ENCODE measurements around the gene KCNQ1.
A peak's percentile ranks its signal among the peaks of the same experiment; 100 is the strongest.

KCNQ1 gene

DNA sequence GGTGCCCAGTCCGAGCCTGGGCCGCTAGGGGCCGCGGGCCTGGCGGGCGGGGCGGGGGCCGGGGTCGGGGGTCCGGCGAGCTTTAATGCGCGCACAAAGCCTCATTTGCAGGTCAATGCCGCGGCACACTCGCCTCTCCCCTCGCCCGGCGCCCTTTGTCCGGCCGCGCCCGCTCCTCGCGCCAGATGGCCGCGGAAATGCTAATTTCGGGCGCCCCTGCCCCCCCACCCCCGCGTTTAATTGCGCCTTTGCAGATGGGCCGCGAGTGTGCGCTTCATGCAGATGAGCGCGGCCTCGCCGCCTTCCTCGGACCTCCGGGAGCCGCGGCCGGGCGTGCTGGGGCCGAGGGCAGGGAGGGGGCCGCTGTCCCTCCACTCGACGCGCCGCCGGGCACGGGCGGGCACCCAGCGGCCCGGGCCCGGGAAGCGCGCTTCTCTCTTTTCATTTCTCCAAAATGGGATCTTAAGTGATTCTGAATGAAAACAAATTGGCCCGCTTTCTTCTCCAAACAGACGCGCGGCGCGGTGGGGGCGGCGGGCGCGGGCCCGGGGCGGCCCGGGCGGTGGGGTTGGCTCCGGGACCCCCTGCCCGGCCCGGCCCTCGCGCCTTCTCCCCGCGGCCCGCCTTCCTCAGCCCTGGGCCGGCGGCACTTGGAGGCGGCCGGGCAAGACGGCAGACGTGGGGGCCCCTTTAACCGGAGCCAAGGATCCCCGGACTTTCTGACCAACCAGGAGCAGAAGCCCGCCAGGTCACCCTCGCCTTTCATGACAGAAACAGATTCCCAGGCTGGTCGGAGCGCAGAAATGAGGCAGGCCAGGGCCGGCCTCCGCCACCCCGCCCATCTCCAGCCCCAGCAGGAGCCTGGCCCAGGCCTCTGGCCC is 417.8 kb downstream of the KCNQ1 start:
- FAIRE-seq: no peak
- DNase-seq (ENCODE audit: insufficient read length, low spot score): no peak

DNA sequence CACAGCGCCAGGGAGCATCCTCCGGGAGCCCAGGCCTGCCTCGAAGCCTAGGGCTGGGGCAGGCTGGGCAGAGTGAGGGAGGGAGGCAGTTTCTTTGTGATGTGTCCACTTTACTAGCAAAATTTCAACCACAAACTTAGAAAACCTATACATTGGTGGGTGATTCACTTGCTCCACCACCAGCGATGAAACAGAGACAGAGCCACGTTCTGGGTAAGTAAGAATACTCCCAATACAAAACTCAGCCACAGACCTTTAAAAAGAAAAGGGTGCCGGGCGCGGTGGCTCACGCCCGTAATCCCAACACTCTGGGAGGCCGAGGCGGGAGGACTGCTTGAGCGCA is 418.4 kb downstream of the KCNQ1 start:
- DNase-seq (ENCODE audit: insufficient read length, low spot score) (no peak), FAIRE-seq (no peak)

DNA sequence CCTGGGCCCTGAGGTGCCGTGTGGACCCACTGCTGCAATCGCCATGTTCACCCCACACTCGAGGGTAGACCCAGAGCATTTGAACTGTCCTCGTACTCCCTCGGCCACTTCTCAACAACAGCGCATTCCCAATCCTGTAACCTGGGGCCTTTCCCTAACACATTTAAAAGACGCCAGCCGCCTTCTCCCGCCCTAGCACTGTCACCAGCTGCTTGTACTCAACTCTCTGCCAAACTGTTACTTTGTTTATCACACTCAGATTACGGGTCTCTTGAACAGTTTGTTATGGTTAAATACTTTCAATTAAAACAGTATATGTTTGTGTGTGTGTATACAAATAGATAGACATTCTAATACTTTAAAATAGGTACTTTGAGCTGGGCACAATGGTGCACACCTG is 420.1 kb downstream of the KCNQ1 start:
- DNase-seq (ENCODE audit: insufficient read length, low spot score): no peak
- FAIRE-seq: no peak

DNA sequence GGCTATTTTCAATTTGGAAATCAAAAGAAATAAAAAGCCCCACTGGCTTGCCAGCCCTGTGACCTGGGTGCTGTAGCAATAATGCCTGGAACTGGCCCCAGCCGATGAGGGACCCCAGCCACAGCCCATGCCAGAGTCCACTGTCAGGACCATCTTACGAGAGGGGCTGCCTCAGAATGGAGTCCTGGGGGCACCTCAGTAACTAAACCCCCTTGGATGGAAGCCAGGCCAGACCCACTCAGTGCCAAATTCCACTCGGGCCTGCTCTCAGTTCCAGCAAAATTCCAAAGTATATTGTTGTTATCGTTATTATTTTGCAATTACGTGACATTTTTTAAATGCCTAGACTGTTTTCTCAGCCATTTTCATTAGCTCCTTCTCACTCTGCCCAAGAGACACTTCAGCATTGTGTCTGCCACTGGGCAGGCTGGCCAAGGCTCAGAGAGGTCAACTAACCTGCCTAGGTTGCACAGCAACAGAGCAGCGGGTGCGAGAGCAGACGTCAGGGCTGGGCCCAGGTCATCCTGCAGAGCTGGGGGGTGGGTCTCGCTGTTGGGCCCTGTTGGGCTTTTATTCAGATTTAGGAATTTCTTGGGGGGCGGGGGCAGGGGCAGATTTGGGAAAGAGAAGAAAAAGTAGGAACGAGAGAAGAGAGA is 421.2 kb downstream of the KCNQ1 start:
- DNase-seq (ENCODE audit: insufficient read length, low spot score) (no peak), FAIRE-seq (no peak)

DNA sequence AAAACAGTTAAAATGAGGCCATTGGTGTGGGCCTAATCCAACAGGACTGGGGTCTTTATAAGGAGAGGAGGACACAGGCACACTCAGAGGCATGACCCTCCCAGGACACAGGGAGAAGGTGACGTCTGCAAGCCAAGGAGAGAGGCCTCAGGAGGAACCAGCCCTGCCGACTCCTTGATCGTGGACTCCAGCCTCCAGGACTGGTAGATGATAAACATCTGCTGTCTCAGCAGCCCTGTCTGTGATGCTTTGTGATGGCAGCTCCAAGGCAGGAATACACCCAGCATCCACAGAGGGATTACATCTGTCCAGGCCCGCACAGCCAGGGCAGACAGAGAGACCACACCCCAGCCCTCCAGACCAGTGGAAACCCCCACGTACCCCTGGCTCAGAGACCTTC is 422.3 kb downstream of the KCNQ1 start:
- DNase-seq (ENCODE audit: insufficient read length, low spot score): no peak
- no peak for FAIRE-seq

DNA sequence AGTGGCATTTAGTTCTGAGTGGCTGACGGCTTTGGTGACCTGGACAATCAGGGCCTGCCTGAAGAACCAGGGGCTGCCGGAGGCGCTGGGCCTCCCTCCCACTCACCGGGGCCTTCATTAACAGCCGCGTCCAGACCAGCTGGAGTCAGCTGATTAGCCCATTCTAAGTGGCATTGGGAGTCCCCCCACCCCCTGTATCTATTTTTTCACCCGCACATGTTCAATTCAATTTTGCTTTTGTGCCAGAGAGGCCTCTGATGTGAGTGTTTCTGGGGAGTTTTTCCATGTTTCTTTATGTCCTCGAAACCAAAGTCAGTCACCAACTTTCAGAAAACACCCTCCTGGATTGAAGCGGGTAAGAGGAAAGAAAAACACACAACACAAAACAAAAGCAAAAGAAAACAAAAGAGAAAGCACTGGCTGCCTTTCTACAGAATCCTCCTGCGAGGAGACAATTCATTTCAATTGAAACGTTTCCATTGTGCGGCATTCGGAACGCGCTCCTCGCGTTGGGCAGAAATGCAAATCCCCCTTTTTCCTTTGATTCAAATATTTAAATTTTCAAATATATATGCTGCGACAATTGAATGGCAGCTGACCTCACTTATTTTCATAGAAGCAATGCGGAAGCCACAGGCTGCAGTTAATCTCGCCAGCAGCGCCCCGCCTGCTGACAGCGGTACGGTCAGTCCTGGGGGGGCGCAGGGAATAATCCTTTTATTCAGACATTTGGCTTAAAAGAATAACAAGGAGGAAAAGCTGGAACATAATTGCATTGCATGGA is 423.1 kb downstream of the KCNQ1 start:
- no peak for FAIRE-seq

DNA sequence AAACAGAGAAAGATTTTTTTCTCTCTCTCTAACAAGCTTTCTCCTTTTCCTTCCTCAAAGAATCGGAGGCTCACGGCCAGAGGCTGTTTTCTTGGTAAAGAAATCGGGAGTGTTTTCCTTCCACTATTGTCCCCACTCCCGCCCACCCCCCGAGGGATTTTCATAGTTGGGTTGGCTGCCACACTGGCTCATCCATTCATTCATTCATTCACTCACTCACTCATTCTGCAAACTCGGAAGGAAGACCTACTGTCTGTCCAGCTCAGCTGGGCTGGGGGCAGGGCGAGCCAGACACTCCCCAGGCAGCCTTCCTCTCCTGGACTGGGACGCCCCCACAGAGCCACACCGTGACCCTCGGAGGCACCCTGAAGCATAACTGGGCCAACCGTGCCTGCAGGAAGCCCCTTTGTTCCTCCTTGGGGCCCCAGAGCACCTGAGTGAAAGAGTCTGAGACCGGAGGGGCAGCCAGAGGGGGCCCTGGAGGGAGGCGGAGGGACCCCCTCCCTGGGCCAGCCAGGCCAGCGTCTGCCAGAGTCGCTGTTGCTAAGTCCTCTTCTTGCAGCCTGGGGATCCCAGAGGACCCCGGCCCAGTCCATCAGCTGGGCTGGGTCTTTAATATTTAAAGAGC is 423.8 kb downstream of the KCNQ1 start:
- DNase-seq (ENCODE audit: insufficient read length, low spot score) (no peak), FAIRE-seq (no peak)

More for the DNA sequence above, 423.1 kb downstream of the KCNQ1 start:
- no peak for DNase-seq (ENCODE audit: insufficient read length, low spot score)

DNA sequence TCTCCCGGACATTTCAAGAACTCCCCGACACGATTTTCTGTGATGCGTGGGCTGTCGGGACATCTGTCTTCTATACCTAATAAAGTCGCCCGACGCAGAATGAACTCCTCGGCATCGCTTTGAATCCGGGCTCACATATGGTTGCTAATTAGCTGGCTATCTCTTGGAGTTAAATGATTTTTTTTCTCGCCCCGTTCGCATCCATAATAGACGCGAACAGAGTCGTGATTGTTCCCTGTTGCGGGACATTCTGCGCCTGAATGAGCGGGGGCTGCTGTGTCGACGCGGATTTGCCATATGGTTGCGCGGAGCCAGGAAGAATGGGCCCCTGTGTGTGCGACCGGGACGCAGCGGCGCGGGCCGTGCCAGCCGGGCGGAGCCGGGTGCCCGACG is 424.3 kb downstream of the KCNQ1 start:
- FAIRE-seq (no peak), DNase-seq (ENCODE audit: insufficient read length, low spot score) (no peak)

DNA sequence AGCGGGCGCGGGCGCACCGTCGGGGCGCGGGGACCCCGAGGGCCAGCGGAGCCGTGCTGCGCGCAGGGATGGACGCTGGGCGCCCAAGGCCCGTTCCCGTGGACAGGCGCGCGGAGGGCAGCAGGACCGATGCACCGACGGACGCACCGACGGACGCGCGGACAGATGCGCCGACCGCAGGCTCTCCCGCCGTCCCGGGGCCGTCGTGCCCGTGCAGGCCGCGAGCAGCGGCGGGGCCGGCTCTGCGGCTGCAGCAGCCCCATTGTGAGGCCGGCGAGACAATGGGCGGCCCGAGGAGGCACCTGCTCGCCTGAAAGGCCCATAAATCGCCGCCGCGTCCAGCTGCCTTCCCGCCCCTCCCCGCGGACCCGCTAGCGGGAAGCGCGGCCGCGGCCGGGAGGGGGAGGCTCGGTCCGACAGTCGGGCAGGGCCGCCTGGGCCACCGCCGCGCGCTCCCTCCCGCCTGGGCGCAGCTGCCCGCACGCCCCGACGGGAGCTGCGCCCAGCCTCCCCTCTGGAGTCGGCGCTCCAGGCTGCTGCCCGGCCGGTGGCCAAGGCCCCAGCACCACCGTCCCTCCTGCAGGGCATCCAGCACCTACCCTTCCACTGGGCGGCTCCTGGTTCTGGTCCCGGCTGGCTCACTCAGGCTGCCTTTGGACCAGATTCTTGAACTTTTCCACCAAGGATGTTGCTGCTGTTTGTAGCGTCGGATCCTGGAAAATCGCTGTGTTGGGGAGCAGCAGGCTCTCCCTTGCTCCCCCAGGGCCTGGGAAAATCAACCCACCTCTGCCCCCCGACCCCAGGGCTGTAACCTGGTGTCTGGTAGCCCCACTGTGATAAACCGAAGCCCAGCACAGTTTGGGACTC is 425.0 kb downstream of the KCNQ1 start:
- FAIRE-seq: no peak
- DNase-seq (ENCODE audit: insufficient read length, low spot score): no peak

DNA sequence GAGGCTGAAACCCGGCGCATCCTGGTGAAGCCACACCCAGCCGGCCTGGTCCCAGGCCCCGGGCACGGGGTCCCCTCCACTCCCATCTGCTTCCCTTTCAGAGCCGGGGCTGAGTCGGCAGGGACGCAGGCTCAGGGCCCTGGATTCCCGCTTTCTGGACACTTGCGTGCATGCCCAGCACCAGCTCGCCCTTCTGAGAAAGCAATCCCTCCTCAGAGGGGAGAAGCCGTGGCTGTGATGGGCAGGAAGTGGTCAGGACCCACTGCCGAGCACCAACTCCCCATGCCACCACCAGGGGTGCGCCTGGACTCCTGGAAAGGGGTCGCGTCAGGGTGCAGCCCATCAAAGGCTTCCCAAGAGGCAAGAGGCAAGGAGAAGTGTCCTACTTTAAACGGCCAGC is 425.7 kb downstream of the KCNQ1 start:
- DNase-seq (ENCODE audit: insufficient read length, low spot score): no peak
- no peak for FAIRE-seq

DNA sequence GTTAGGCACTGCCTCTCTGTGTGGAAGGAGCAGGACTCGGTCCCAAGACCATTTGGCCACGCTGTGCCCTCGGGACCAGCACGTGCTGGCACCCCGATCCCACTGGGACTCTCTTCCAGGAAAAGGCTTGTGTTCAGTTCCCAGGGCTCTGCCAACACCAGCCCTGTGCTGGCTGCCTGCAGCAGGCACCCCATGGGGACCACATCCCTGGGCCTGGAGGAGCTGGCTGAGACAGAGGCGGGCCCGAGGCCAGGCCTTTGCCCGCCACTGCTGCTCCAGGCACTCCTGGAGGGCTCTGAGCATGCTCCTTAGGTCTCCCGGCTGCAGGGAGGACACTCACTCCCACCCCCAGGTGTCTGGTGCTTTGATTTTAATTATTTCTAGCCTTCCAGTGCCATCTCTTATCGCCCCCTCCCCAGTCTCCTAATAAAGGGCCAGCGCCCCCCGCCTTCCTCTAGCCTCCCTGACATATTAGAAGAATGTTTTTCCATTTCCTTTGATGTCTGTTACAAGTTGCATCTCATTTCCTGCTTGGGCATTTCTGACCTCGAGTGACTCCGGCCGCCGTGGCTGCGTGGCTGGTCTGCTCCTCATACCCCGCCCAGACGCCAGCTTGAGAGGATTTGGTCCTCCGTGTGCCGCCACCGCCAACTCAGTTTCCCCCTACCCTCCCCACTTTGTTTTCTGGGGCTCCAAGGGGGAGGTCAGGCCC is 426.3 kb downstream of the KCNQ1 start:
- no peak for FAIRE-seq
- no peak for DNase-seq (ENCODE audit: insufficient read length, low spot score)

DNA sequence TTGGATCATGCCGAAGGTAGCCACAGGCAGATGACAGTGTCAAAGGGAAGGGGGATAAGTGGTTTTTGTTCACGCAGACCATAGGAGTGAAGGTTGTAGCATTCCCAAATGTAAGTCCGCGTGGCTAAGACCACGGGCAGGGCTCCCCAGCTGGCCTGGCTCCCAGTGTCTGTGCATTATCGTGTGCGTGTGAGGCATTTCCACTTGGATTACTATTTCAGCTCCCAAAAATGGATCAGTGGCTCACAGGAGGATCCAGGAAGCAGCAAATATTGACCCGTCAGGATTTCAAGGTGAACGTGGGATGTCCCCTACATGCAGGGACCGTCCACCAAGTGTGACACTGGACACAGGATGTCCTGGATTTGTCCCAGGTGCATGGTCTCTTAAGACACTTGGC is 430.2 kb downstream of the KCNQ1 start:
- DNase-seq (ENCODE audit: insufficient read length, low spot score) (no peak), FAIRE-seq (no peak)

DNA sequence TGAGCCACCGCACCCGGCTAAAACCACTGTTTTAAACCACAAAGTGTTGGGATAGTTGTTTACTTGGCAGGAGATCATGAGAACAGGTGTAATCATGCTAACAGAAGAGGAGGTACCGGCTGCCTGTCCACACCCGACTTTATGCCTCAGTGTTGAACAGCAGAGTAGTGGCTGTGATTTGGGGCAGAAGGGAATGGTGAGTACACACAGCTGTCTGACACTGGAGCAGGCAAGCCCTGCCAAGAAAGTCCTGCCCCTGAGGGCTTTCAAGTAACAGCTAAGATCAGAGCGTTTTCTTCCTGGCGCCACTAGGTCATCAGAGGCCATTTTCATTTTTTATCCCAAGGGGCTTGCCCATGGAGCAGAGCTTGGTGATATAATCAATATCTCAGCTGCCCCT is 432.7 kb downstream of the KCNQ1 start:
- DNase-seq (ENCODE audit: insufficient read length, low spot score): no peak

DNA sequence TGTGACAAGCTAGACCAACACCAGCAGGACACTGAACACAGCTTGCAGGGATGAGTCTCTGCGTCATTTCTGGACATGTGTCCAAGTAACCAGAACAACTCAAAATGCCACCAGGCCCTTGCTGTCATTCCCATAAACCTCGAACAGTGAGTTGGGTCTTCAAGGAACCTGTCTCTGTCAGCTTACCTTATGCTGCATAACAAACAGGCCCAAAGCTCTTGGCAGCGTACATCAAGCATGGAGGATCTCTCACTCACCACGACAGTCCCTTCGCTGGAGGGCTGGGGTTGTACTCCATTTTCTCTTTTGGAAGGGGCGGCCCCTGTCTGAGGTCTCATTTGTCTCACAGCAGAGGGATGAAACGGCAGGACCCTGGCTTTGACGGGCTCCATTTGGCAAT is 434.0 kb downstream of the KCNQ1 start:
- DNase-seq (ENCODE audit: insufficient read length, low spot score): no peak
- no peak for FAIRE-seq

More for the DNA sequence above, 432.7 kb downstream of the KCNQ1 start:
- FAIRE-seq: no peak

DNA sequence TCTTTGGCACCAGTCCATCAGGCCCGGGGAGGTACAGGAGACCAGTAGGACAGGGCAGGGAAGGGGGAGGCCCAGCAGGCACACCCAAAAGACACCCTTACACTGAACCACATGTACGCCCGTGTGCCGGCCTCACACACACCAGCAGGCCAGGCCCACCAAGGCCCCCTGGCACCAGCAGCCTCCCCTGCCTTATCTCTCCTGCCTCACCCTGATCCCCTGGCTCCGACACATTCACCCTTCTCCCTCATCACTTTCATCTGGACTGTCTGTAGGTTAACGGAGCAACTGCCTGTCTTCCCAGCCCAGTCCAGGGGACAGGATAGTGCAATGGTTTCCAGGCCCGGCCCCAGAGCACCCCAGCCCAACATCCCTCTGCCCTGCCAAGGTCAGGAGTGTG is 435.8 kb downstream of the KCNQ1 start:
- no peak for DNase-seq (ENCODE audit: insufficient read length, low spot score)
- peak; percentile 40 for FAIRE-seq

DNA sequence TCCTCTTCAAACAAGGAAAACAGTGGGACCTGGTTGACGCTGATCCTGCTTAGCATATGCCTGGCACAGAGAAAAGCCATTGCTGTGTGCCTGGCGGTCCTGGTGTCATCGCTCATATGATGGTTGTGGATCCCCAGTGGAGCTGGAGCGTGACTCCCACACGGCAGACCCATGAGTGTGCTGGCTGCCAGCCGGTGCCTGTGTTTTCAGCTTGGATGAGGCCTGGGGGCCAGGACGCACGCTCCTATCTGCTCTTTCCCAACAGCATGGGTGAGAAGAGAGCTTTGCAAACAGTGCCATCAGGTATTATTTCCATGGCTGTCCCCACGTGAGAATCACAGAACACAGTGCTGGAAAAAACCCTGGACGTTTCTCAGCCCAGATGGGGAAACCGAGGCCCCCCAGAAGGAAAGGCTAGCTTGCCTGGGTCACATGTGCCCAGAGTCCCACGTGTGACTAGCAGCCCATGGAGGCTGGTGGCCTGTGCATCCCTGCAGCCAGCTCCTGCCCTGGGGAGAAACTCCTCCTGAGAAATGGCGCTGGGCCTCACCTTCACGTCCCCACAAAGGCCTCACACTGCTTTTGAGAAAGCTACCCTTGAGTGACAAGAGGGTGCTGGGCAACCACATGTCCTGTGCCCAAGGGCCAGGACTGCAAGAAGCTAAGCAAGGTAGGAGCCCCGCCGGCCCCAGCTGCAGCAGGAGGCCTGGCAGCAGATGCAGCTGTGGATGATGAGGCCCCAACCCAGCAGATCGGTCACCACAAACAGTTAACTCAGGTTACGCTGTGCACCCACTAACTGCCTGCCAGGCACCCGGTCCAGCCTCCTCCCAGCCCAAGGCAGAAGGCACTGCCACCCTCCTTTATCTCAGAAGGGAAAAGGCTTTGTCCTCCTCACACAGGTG is 436.5 kb downstream of the KCNQ1 start:
- FAIRE-seq (no peak), DNase-seq (ENCODE audit: insufficient read length, low spot score) (no peak)

DNA sequence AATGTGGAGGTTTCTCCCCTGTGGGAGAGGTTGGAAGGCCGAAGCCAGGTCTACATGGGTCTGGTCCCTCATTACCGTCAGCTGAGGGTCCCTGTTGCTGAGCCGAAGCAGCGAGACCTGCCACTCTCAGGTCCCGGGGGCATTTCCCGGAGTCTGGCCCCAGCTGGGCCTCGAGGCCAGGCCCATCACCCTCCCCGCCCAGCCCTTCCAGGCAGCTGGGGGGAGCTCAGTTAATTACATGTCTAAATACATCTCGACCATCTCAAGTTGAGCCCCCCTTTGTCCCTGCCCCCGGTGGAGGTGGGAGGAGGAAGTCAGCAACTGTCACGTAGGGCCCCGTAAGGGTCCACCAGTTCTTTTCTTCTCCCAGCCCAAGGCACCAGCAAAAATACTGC is 437.2 kb downstream of the KCNQ1 start:
- no peak for FAIRE-seq
- no peak for DNase-seq (ENCODE audit: insufficient read length, low spot score)

DNA sequence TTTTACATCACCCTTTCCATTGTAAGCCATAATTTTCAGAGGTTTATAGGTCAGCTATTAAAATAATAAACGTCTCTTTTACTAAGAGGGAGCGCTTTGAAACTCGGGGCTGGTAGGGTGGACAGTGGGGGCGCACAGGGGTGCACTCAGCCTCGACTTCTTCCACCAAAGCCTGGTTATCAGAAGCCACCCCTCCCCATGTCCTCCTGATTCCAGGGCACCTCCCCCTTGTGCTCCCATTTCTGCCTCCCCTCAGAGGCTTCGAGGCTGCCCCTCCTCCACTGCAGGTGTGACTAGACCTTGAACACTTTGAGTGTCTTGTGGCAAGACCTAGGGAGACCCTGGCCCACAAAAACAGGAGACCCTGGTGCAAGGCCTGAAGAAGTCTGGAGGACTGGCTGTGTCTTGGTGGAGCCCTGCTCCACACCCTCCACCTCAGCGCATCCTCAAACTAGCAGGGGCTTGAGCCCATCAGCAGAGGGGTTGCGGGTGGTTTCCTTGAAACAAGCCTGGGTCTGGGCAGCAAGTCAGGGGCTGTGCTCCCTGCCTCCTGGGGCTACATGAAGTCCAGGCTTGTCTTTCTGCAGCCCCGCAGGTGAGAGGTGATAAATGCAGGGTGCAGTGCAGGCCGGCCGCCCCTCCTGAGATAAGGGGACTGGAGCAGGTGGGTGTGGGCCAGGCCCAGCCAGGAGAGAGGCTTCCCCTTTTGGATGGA is 437.7 kb downstream of the KCNQ1 start:
- FAIRE-seq (no peak), DNase-seq (ENCODE audit: insufficient read length, low spot score) (no peak)

Data from HTR-8/SVneo (cell line).